NCI-H146 treated with DMSO at 0.1 percent for 48 hours (cell line): ENCODE results near the gene SULT4A1.

Experiments used
- DNase-seq: peaks from one replicate; lab custom pipeline; 2025; ENCODE audit not compliant: unreplicated experiment; lab: John Stamatoyannopoulos, UW

Gene SULT4A1

DNA sequence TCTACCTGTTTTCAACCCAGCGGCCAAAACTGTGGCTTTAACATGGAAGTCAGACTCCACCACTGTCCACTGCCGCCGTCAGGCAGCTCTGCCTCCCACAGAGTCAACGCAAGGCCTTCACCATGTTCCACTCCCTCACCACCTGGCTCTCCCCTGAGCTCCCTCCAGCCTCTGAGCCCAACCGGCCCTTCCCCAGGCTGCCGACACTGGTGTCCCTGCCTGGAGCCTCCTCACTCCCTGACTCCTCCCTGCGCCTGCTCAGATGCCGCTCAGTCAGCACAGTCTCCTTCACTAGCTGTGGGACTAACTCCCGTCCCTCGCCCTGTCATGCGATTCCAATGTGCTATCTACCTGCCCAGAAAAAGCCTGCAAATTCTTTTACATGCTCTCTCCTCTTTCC is 16.3 kb downstream of the SULT4A1 start:
- DNase-seq, result no peak

DNA sequence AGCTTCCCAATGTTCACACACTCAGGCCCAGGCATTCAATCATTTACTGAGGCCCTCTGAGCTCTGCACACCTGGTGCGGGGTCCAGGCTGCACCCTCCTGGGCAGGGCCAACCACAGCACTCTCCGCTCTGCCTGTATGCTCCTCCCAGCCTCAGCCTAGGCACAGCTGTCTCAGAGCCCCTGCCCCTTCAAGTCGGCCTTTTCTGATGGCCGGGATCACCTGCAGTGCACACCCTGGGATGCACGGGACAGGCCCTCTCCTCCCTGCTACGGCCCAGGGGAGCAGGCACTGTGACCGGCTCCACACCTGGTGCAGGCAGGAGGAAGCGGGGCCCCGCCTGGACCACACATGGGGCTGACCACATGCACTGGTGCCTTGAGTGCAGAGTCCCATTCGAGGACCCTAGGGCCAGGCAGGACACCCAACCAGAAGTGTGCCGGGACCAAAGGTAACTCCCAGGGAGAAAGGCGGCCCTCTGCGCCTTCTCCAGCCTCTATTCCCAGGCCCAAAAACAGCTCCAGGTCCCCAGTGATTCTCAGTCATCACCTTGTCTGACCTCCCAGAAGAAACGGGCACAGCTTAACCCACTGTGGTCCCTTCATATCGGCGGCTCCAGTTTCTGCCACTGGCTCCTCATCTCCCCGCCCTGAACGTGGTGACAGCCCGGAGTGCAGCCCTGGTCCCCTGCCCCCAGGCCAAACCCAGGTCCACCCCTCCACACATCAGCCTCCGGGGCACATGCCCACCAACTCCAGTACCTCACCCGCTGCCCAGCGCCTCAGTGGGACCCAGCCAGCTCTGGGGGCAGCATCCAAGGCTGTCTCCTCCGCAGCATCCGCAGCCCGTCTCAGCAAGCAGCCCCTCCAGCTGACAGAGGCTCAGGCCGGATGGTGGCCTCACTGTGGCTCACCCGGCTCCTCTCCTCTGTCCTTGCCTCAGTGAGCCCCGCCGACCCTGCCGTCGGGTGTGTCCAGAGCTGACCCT is 17.5 kb downstream of the SULT4A1 start:
- DNase-seq, result no peak

DNA sequence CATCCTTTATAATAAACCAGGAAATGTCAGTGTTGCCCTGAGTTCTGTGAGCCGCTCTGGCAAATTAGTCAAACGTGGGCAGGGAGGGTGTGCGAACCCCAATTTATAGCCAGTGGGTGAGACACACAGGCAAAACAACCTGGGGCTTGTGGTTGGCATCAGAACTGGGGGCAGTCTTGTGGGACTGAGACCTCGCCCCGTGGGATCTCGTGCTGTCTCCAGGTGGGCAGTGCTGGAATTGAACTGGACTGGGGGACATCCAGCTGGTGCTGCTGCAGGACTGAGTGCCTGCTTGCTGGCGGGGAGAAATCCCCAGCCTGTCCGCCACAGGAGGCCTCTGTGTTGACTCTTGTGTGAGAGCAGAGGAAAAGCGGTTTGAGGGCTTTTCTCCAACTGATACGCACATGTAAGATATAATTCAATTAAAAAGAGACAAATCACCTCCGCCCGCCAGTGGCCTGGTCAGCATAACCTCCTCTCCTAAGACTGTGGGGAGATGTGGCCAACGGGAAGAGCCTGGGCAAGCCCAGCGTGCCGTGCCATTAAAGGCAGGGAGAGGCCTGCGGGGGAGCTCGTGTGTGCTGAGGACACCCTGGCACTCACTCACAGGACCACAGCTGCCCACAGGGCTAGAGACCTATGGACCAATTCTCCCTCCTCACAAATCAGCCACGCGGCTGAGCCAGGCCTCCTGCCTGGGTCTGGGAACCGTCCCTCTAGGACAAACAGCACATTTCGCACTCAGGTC is 18.4 kb downstream of the SULT4A1 start:
- no peak for DNase-seq

DNA sequence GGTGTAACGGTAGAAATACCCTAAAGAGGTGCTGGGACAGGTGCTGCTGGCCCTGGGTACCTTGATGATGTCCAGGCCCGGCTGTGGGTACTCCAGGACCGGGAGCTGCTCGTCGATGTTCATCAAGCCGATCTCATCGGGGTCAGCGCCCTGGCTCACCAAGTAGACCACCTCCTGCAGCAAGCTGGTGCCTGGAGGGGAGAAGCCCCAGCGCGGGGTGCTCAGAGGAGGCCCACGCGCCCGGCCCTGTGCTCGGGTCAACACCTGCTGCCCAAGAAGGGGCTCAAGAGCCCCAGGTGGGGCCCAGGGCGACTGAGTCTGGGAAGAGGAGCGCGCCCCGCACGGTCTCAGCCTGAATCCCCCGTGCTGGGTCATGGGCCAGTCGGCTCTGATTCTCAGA is 20.6 kb downstream of the SULT4A1 start:
- DNase-seq, result no peak

DNA sequence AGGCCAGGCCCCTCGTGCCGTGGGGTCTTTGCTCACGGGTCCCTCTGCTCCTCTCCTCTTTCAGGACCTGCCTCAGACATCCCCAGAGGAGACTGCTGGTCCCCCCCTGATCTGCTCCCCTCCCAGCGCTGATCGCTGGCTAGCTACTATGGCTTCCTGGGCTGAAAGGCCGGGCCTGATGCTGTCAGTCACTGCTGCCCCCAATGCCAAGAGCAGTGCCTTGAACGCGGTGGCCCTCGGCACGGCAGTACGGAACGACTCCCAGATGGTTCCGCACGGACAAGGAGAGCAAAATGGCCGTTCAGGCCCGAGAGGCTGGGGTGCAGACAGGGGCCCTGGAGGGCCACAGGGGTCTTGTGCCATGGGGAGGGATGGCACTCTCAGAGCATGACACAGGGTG is 21.5 kb downstream of the SULT4A1 start:
- DNase-seq, result no peak

DNA sequence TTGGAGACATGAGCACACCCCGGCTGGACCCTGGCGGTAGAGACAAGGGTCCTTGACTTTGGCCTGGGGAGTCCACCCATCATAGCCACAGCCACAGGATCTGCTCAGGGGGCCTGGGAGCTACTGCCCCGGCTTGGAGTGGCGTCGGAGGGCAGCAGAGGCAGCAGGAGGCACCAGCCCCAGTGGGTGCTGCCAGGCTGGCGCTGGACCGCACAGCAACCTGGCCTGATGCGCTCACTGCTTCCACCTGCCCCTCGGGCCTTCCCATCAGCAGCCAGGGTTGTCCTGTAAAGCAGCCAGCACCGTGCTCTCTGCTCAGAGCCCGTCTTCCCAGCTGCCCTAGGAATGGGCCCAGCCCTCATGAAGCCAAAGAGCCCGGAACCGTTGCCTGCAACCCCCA is 21.9 kb downstream of the SULT4A1 start:
- no peak for DNase-seq

DNA sequence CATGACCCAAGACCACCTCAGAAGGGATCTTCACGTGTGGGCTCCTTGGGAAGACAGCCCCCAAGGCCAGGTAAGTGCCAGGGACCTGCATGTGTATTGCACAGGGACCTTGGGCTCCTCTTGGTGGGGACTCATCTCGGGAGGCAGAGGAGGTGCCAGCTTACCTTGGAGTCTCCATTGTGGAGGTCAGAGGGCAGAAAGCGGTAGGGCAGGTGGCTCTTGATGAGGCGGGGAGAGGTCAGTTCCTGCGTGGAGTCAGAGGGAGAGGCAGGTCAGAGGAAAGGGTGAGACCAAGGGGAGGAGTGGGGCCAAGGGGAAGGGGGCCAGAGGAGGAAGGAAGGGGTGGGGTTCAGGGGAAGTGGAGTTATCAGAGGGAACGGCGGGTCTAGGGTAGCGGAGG is 22.5 kb downstream of the SULT4A1 start:
- DNase-seq, result no peak

DNA sequence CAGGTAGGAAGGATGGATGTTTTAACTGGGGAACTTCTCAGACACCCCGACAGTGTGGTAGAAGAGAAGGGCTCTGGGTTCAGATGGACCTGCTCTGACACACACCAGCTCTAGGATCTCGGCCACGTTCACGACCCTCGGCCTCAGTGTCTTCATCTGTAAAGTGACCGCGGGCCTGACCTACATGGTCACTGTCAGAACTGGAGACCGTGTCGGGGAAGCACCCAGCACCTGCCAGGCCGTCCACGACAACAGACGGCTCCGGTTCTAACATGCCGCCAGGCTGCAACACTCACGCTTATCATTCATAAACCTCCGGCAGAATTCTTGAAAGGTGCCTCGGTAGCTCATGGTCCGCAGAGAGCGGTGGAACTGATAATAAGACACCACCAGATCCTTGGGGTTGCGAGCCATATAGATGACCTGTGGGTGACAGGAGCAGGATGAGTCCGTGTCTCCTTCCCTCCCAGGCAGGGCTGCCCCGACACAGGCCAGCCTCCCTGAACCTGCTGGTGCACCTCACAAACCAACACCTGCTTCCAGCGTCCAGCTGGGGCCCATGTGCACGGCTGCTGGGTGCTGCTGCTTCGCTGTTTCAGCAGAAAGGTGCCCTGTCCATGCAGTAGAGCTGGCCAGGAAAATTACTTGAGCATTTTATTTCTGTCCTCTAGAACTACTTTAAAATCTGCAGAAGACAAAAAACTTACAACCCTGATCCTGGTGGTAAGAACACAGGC is 23.6 kb downstream of the SULT4A1 start:
- DNase-seq, result no peak

DNA sequence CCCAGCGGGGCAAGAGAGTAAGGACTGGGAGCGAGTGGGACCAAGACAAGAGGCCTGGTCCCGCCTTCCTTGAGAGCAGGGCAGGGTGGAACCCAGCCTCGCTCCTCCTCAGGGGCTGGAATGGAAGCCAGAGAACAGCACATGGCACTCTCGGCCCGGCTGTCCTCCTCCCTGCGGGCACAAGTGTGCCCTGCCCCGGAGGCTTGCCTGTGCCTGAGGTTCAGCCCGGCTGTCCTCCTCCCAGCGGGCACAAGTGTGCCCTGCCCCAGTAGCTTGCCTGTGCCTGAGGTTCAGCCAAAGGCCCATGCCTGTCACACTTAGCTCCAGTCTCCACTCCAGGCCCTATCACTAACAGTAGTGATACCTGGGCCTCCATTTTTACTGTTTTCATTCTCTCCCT is 24.2 kb downstream of the SULT4A1 start:
- DNase-seq, result no peak

DNA sequence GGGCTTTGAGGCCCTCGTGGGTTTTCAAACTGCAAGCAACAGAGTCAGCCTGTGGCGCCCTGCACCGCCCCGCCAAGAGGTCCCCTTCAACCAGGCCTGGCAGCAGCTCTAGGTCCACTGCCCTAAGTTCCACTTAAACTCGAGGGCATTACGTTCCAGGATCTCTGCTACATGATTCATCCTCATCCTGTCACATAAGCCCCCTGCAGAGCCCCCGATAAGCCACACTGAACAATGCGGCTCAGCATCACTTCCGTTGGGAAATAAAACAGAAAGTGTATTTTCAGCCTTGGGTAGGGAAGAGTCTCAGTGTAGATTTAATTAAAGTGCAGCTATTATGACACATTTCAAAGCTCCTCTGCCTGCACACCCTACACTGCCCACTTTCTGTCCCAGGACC is 24.6 kb downstream of the SULT4A1 start:
- no peak for DNase-seq

DNA sequence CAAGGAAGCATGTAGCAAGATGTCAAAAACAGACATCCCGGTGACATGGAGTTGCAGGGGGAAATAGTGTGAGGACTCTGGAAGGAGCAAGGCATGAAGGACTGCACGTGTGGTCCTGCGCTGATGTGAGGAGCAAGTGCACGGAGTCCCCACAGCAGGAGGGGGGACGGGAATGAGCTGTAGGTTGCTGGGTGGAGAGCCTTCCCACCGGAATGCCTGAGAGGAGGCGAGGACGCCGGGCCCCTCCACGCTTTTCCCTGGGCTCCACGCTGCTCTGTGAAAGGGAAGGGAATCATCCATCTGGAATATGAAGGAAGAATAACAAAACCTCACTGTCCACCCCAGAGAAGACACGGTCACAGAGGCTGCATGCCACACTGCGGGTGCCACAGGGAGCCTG is 26.6 kb downstream of the SULT4A1 start:
- DNase-seq, result no peak

DNA sequence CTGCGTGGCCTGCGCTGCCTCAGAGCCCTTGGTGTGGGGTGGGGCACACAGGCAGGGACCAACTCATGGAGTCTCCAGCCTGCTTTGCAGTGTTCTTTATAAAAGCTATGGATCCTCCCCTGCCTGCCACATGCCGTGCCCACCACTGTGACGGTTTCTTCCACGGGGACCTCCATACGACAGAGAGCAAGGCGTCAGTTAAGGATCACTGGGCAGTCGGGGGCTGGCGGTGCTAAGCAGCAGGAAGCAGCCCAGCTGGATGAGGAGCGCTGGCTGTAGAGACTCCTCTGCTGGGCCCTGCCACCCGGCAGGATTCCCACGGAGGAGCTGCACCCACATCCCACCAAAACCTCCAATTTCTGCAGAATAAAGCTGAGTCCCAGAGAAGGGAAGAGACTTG is 27.1 kb downstream of the SULT4A1 start:
- DNase-seq, result no peak

DNA sequence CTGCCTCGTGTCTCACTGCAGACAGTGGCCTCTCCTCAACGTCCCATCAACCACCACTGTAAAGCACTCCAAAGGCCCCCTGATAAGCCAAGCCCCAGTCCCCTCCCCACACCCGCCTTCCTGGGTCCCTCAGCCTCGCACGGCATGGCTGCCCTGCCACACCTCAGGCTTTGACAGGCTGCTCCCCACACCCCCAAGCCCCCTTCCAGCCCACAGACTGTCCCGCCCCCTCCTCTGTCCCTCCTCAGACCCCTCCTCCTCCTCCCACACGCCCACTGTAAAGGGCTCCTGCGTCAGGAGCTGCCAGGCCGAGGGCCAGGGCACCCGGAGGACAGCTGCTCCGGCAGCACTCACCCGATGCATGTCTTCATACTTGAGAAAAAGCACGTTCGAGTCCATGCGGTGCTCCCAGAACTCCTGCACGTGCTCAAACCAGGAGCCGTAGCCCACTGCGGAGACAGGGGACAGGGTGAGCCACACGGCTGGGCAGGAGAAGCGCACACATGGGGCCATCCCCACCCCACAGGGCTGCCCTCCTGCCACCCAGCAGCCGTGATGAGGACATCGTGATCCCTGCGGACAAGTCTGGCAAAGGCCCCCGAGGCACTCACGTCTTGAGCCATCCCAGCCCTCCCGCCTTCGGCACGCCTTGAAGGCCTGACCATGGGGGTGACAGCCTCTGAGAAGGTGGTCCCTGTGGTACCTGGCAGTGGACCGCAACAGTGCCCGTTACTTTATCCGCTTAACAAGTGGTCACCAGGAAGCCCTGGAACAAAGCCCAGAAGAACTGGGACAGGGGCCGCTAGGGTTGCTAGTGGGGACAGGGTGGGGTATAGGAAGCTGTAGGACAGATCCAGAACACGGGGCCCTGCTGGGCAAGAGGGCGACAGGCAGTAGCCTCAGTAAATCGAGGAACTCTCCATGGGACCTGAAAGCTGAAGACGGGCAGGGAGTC is 28.8 kb downstream of the SULT4A1 start:
- DNase-seq, result no peak

DNA sequence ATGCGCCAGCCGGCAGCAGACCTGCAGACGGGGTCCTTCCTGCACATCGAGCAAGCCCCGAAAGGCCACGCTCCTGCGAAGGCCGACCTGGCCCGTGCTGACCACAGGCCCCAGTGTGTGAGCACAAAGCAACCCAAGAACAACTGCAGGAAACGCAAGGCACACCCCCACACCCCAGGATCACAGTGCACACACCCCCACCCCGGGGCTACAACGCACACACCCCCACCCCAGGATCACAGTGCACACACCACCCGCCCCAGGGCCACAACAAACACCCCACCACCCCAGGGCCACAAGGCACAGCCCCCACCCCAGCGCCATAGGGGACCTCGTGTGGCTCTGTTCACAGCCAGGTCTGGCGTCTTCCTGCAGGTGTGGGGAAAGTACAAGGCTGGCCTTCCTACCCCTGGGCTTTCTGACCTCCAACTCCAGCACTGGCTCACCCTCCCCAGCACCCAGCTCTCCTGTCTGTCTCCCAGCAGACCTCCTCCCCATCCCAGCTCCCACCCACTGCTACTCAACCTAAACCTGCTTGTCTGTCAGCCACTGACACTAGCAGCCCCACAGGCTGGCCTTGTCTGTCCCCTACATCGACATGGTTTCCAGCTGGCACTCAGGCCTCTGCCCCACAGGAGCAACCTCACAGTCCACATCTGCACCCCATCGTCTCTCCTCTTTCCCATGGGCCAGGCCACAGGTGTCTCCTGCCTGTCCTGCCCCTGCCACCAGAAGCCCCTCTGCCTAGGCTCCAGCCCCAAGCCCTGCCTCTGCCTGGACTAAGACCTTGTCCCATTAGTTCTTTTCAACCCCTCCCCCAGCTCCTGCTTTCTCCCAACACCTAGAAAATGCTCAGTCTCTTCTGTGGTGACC is 29.7 kb downstream of the SULT4A1 start:
- no peak for DNase-seq

DNA sequence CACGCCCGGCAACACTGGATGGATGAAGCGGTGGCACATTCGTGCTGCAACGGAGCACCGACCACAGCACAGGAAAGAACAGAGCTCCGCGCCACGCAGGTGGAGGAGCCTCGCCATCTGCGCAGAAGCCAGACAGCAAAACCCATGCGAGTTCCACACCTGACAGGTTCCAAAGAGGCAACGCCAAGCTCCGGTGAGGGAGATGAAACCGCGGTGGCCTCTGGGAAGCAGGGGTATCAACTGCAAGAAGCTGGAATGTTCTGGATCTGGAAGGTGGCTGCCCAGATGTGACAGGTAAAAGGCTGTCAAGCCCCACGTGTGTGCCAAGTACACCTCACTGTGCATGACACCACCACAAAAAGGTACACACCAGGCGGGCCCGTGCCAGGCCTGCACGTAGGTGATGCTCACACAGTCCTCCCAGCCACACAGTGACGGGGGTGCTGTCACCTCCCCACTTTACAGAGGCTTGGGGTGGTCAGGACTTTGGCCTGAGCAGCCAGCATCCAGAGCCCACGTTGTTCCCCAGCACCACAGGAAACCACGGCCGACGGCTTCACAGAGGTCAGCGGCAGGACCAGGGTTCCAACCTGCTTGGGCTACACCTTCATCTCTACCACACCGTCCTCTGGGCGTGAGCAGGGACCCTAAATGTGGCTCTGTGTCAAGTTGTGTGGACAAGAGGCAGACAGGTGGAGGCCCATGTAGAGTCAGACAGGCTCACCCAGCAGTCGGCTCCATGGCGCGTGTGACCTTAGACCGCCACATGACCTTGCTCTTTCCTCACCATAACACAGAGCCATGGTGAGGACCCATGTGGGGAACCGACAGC is 30.5 kb downstream of the SULT4A1 start:
- no peak for DNase-seq

DNA sequence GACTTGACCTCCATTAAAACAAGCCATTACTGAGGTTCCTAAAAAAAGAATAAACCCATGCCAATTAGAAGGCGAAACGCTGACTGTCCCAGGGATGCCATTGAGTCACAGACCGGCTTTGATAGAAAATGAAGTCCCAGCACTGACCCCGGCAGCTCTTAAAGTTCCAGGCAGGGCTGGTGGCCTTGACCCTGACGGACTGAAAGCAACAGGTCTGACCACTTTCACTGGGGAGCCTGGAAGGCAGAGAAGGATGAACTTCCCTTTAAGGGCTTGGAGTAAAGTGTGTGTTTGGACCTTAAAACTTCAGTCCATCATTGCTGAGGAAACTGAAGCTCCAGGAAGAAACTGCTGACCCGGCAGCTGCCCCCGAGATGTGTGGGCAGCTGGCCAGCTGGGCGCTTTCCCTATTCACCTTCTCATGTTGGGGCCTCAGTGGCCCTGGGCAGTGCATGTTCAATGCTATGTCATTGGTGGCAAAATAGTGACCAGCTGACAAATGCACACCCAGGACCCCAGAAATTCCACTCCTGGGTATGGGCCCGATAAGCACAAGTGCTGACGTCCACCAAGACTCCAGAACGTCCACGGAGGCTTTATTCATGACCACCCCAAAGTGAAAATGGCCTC is 31.3 kb downstream of the SULT4A1 start:
- DNase-seq, result no peak

DNA sequence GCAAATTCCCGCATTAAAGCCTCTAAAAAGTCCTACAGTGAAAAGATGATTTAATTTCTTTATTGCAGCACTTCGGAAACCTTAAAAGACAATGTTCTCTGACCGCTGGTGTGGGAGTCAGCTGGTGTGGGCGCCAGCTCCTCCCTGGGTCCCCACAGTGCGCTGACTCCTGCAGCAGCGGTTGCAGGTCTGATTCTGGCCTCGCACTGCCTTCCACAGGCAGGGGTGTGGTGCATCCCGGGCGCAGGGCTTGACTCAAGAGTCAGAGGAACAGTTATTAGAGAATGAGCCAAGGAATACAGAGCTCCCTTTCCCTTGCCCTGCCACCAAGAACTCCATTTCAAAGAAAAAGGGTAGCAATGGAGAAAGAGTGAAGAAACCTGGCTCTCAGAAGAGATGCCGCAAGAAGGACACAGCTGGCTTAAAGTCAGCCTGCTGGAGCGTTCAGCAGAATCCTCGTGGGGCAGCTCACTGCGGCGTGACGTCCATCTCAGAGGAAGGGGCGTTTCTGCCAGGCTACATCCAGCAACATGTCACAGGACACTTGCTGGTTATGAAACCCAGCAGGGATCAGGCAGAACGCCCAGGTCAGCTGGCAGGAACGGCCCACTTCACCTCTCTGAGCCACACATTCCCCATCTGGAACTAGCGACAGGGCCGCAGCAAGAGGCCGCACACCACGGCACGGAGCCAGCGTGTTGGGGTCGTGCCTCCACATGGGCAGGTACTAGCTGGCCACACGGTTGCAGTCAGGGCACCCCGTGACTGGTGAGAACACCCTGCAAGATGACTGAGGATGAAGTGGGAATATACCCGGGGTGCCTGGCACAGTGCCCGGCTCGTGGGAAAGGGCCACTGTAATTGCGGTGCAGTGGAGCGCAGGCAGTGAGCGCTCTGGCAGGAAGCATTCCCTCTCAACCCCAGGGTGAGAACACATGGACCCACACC is 32.1 kb downstream of the SULT4A1 start:
- no peak for DNase-seq
